ENCODE results near the gene BAIAP2.
"Not testable (repeated sequence)": the region's sequence is repeated elsewhere in the genome, so short reads cannot be mapped to it uniquely, and the experiment has no call there.

BAIAP2 gene

DNA sequence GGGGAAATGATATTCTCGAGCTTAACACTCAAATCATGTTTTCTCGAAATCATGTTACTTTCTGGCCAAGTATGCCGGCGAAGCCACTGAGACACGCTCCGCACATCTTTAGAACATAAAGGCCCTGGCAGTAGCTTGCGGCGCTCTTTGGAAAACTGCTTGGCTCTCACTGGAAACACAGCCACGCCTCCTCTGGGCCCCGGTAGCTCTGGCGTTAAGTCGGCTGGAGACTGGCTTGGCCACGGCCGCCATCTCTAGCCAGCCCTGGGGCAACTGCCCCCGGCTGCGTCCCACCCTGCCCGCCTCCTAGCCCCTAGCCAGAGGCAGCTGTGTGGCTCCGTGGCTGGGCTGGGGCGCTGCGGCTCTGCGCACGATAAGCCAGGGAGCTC, 9.2 kb upstream of the BAIAP2 start:
- no peak overlapping the region for H3K4me3 ChIP-seq (ENCODE audit: low read depth, low read length)
- DNase-seq (ENCODE audit: low read depth): no peak
- TF ChIP-seq, protein P1, sequence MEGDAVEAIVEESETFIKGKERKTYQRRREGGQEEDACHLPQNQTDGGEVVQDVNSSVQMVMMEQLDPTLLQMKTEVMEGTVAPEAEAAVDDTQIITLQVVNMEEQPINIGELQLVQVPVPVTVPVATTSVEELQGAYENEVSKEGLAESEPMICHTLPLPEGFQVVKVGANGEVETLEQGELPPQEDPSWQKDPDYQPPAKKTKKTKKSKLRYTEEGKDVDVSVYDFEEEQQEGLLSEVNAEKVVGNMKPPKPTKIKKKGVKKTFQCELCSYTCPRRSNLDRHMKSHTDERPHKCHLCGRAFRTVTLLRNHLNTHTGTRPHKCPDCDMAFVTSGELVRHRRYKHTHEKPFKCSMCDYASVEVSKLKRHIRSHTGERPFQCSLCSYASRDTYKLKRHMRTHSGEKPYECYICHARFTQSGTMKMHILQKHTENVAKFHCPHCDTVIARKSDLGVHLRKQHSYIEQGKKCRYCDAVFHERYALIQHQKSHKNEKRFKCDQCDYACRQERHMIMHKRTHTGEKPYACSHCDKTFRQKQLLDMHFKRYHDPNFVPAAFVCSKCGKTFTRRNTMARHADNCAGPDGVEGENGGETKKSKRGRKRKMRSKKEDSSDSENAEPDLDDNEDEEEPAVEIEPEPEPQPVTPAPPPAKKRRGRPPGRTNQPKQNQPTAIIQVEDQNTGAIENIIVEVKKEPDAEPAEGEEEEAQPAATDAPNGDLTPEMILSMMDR (conservative IDR thresholded peaks at IDR 0.05; ENCODE audit: low read depth, low read length): no peak

DNA sequence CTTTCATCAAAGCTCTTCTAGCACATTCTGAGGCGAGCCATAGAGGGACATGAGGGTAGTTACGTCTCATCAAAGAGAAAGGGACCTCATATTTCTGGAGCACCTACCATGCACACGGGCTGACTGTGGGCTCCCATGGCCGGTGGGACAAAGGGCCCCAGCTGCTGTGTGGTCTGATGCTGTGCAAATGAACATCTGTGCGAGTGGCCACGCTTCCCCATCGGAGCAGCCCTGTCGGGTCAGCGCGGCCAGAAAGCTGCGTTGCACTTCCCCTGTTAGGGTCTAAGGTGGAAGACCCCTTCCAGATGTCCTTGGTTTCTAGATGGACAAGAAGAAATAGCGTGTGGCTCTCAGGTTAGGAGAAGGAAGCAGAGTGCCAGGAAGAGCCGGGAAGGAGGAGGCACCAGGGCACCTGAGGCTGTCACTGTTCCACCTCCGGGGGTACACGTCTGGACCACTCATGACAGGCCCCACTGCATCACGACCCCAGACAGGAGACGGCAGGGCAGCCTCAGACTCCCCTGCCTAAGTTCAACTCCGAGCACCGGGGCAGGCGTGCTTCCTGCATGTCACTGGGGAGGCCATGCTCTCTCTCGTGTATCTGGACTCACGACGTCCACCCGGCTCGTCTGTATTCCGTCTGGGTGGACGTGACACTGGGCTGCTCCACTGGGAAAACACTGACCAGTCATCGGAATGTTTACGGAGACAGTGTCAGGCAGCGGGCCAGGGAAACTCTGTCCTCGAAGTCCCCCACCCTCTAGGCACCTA, 8.5 kb upstream of the BAIAP2 start:
- TF ChIP-seq, protein P1 (conservative IDR thresholded peaks at IDR 0.05; ENCODE audit: low read depth, low read length): no peak
- no peak for DNase-seq (ENCODE audit: low read depth)
- no peak overlapping the region for H3K4me3 ChIP-seq (ENCODE audit: low read depth, low read length)

DNA sequence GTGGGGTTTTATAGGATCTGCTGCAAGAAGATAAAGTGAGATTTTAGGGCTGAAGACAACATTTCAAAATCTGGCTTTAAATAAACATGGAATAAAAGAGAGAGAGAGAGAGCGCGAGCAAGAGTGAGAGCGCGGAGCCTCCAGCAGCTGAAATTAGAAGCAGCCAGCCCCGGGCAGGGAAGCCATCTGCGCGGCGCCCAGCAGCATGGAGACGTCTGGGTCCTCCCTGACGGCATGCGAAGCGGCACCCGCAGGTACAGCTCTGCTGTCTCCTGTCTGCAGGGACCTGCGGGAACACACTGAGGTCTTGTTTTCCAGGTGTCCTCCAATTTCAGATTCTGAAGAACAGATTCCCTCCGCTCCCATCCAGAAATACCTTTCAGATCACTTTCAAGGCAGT, 7.9 kb upstream of the BAIAP2 start:
- no peak overlapping the region for H3K4me3 ChIP-seq (ENCODE audit: low read depth, low read length)
- TF ChIP-seq, protein P1 (conservative IDR thresholded peaks at IDR 0.05; ENCODE audit: low read depth, low read length): no peak
- DNase-seq (ENCODE audit: low read depth): no peak

DNA sequence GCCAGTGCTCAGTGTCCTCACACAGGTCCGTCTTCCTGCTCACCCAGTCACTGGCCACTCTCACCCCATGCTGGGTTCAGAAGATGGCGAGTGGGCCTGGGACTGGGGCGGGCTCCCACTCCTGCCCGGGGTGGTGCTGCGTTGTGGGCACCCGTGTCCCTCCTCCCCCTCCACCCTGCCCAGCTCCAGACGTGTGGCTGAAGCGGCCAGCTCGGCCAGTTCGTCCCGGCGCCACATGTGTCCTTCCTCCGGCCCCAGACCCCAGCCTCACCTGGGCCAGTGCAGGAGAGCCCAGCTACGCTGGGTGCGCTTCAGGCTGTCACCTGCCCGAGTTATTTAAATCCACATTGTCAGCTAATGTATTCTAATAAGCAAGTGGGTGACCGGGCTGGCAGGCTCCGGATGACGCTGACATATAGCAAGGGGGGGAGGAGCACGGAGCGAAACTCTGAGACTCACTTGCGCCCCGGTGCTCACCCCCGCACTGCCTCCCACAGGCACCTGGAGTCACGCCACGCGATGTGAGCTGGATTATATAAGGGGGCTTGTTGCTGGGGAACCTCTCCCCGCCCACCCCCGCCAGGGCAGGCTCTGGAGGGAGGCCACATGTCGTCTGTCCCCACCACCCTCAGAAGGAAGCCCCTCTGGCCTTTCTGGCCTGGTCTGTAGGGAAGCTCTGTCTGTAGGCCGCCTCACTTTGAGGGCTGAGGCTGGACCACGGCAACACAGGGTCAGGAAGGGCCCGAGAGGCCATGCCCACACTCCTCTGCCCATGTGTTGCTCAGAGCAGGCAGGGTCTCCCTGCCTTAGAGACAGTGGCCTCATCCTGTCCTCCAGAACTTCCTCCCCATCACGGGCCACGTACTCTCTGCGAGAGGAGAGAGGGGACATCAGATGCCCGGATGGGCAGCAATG, 7.1 kb upstream of the BAIAP2 start:
- TF ChIP-seq, protein P1 (conservative IDR thresholded peaks at IDR 0.05; ENCODE audit: low read depth, low read length): no peak
- no peak for DNase-seq (ENCODE audit: low read depth)

DNA sequence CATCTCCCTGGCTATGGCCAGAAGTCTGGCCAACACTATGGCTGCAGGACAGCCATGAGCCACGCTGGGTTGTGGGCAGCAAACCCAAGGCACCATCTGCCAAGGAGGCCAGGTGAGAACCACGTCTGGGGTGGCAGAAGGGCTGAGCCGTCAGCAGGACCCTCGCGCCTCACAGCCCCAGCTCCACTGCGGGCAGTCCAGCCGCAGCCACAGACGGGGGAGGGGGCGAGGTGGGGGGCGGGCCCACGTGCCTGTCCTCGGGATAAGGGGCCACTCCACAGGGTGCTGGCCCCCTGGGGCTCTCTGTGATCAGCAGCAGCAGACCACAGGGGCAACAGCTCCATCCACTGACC, 6.5 kb upstream of the BAIAP2 start:
- no peak overlapping the region for H3K4me3 ChIP-seq (ENCODE audit: low read depth, low read length)
- DNase-seq (ENCODE audit: low read depth): no peak
- TF ChIP-seq, protein P1 (conservative IDR thresholded peaks at IDR 0.05; ENCODE audit: low read depth, low read length): no peak

More for the DNA sequence above, 7.1 kb upstream of the BAIAP2 start:
- H3K4me3 ChIP-seq (ENCODE audit: low read depth, low read length): no peak overlapping the region

DNA sequence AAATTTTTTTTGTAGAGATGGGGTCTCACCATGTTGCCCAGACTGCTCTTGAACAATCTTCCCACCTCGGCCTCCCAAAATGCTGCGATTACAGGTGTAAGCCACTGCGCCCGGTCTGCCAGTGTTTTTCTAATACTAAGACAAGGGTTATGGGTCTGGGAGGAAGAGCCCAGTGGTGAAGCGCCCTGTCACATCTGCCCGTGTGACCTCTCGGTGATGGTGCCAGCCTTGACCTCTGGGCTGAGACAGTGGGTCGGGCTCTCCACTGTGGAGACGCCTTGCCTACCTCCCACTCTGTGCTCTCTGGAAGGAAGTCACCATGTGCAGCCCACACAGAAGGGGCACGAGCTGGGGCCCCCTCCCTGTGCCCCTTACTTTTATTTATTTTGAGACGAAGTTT, 5.1 kb upstream of the BAIAP2 start:
- DNase-seq (ENCODE audit: low read depth): no peak
- no peak overlapping the region for H3K4me3 ChIP-seq (ENCODE audit: low read depth, low read length)
- TF ChIP-seq, protein P1 (conservative IDR thresholded peaks at IDR 0.05; ENCODE audit: low read depth, low read length): no peak

DNA sequence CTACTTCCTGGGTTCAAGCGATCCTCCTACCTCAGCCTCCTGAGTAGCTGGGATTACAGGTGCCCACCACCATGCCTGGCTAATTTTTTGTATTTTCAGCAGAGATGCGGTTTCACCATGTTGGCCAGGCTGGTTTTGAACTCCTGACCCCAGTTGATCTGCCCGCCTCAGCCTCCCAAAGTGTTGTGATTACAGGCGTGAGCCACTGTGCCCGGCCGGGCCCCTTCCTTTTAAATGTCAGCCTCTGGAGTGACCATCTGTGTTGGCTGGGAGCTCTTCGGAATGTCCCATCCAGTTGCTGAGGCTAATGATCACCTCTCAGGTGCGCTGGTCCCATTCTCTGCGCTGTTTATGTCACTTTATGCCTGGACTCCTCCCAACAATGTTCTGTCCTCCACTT, 4.6 kb upstream of the BAIAP2 start:
- not testable (repeated sequence) for H3K4me3 ChIP-seq (ENCODE audit: low read depth, low read length); DNase-seq (ENCODE audit: low read depth)

Data from choroid plexus epithelial cell (primary cell).